Left ventricle myocardium inferior (tissue), 1 donor: ENCODE data around the gene KRT16. TPM values are rescaled to one million over a fixed set of nuclear protein-coding genes. Genes with fewer than 3 reads are reported as not detected.
"Not testable (repeated sequence)": the region's sequence is repeated elsewhere in the genome, so short reads cannot be mapped to it uniquely, and the experiment has no call there.

Source experiments
- DNase-seq: peaks from one replicate; pipeline ENCODE4 v3.0.0-alpha.2; 2020
- H3K27ac ChIP-seq: fragments of 200-600 bp; replicated peaks from 2 replicates; pipeline ENCODE4 v1.8.0; 2021
- H3K27me3 ChIP-seq: fragments of 200-600 bp; 2 replicates; pipeline ENCODE4 v1.8.0; 2021; ENCODE audit warnings: low read depth
- H3K36me3 ChIP-seq: fragments of 200-600 bp; 2 replicates; pipeline ENCODE4 v1.8.0; 2021
- H3K4me1 ChIP-seq: fragments of 200-600 bp; 2 replicates; pipeline ENCODE4 v1.8.0; 2021
- H3K4me3 ChIP-seq: fragments of 200-600 bp; 2 replicates; pipeline ENCODE4 v1.8.0; 2021; ENCODE audit warnings: mild to moderate bottlenecking, moderate library complexity
- H3K9me3 ChIP-seq: fragments of 200-600 bp; replicated peaks from 2 replicates; pipeline ENCODE4 v1.8.0; 2021
- intact Hi-C: fragments of 100-400 bp; cut with micrococcal nuclease; formaldehyde crosslinking; loops from one replicate; pipeline ENCODE4 v1.11.0; 2022
- total RNA-seq: library from RNA; stranded (reverse); fragmentation: NEBNext Ultra II Directional; extraction: Animal tissue kit (Norgen Biotek cat#: 25700); gene quantifications from one replicate; pipeline ENCODE4 v1.2.1, GENCODE V29; 2021
- TF ChIP-seq, protein P1 (sequence below): fragments of 200-600 bp; IDR thresholded peaks from 2 replicates; pipeline ENCODE4 v1.8.0; 2021; ENCODE audit warnings: antibody characterized with exemption, mild to moderate bottlenecking, borderline replicate concordance
- donor health status: DM: no; HTN: yes; CAD: no; lungs with severe emphysema.

Gene KRT16
- total RNA-seq, 1 donor from 2014 or later, result not detected

DNA sequence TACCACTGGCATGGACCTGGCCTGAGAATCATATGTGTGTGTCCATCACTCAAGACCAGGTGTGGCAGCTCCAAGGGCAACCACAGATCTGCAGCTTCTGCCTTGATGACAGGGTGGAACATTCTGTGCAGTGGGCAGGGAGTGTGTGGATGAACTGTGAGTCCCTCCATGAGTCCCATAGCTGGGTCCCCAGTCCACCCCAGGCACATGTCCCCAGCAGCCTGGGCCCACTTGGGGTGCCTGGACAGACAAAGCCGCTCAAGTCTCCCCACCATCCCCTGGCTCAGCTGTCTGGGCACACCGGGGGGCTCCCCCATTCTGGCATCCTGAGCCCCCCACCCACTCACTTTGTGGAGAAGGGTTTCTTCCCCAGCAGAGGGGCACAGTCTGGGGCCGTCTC is 4.6 kb upstream of the KRT16 start:
- DNase-seq, result no peak
- intact Hi-C loops, result no loop called here
- H3K9me3 ChIP-seq, result no peaks in the 10 kb centered on the region
- no peaks in the 10 kb centered on the region for H3K4me1 ChIP-seq
- TF ChIP-seq, protein P1, sequence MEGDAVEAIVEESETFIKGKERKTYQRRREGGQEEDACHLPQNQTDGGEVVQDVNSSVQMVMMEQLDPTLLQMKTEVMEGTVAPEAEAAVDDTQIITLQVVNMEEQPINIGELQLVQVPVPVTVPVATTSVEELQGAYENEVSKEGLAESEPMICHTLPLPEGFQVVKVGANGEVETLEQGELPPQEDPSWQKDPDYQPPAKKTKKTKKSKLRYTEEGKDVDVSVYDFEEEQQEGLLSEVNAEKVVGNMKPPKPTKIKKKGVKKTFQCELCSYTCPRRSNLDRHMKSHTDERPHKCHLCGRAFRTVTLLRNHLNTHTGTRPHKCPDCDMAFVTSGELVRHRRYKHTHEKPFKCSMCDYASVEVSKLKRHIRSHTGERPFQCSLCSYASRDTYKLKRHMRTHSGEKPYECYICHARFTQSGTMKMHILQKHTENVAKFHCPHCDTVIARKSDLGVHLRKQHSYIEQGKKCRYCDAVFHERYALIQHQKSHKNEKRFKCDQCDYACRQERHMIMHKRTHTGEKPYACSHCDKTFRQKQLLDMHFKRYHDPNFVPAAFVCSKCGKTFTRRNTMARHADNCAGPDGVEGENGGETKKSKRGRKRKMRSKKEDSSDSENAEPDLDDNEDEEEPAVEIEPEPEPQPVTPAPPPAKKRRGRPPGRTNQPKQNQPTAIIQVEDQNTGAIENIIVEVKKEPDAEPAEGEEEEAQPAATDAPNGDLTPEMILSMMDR, result no peak
- no peak overlapping the region for H3K4me3 ChIP-seq
- no peak overlapping the region for H3K27ac ChIP-seq
- H3K27me3 ChIP-seq, result peaks cover 95% of the 10 kb centered on the region
- H3K36me3 ChIP-seq, result no peaks in the 10 kb centered on the region

GRCh38 chr17:41616486-41616885 is 3.9 kb upstream of the KRT16 start:
- H3K4me3 ChIP-seq, H3K9me3 ChIP-seq, H3K4me1 ChIP-seq, intact Hi-C loops, H3K36me3 ChIP-seq, DNase-seq, H3K27ac ChIP-seq: not testable (repeated sequence)
- H3K27me3 ChIP-seq, result peaks cover 95% of the 10 kb centered on the region

DNA sequence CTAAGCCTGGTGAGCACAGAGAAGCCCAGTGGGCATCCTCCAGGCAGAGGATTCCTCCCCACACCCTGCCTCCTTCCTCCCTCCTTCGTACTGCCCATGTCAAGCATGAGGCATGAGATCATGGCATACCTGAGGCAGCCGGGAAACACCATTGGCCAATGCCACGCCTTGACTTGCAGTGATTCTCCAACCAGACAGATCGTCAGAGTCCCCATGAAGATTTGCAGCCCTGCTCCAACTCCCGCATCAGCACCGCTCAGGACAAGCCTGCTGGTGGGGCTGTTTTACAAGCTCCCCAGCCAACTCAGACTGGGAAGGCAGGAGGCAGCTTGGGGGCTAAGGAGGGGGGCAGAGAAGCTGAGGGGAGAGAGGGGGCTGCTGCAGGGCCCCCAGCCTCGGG is 2.9 kb upstream of the KRT16 start:
- intact Hi-C loops, result no loop called here
- no peak overlapping the region for H3K4me3 ChIP-seq
- H3K4me1 ChIP-seq, result no peaks in the 10 kb centered on the region
- no peaks in the 10 kb centered on the region for H3K9me3 ChIP-seq
- no peak overlapping the region for H3K27ac ChIP-seq
- TF ChIP-seq, protein P1, result no peak
- peaks cover 98% of the 10 kb centered on the region for H3K27me3 ChIP-seq
- no peaks in the 10 kb centered on the region for H3K36me3 ChIP-seq
- DNase-seq, result no peak

GRCh38 chr17:41614767-41615166 is 2.2 kb upstream of the KRT16 start:
- H3K4me1 ChIP-seq, H3K9me3 ChIP-seq, H3K4me3 ChIP-seq, H3K27ac ChIP-seq, intact Hi-C loops, DNase-seq, H3K36me3 ChIP-seq: not testable (repeated sequence)
- peaks cover 98% of the 10 kb centered on the region for H3K27me3 ChIP-seq

- Histone ChIP-seq H3K27ac (no peak overlapping the region), H3K4me3 (no peak overlapping the region), H3K4me1 (no peaks in the 10 kb centered on the region), H3K27me3 (peaks cover 94% of the 10 kb centered on the region), H3K9me3 (no peaks in the 10 kb centered on the region), H3K36me3 (no peaks in the 10 kb centered on the region)
- intact Hi-C loops, result no loop called here
- DNase-seq, result no peak
- TF ChIP-seq, protein P1, result no peak
Measured at GRCh38 chr17:41614098-41614497, 1.5 kb upstream of the KRT16 start.

DNA sequence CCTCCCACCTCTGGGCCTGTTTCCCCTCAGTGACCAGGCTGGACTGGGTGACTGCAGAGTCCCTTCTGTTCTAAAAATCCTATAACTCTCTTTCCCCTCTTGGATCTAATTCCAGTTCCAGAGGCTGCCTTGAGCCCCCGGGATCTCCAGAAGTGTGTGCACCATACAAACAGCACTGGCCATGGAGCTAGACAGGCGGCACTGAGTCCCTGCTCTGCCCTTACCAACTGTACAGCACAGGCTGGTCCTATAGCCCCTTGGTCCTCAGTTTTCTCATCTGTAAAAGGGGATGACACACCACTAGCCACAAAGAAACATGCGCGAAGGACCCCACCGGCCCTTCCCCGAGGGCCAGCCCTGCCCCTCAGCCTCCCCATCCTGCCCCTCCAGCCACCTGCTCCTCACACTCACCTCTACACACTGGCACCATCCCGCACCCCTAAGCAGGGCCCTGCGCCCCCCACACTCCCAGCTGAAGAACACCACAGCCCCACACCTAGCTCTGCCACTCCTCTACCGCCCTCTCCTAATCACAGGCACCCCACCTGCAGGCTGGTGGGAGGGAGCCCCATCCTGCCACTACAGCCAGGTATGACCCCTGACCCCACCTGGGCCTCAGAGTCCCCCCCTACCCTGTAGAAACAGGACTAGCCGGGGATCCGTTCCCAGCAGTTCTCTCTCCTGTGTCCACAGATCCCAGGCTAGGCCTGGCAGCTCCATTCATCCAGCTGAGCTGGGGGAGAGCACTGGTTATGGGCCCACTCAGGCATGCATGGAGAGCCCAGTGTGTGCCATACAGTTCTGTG is 913 bp upstream of the KRT16 start:
- TF ChIP-seq, protein P1, result no peak
- Histone ChIP-seq H3K27ac (no peak overlapping the region), H3K27me3 (peaks cover 88% of the 10 kb centered on the region), H3K9me3 (no peaks in the 10 kb centered on the region), H3K4me1 (no peaks in the 10 kb centered on the region), H3K36me3 (no peaks in the 10 kb centered on the region), H3K4me3 (no peak overlapping the region)
- no peak for DNase-seq
- intact Hi-C loops, result no loop called here
